ENCODE data around the gene SPACA6.

The SPACA6 gene

GRCh38 chr19:51706296-51706695 is 13.2 kb downstream of the SPACA6 start:
- DNase-seq (ENCODE audit: low read depth): no peak

GRCh38 chr19:51706885-51707284 is 13.8 kb downstream of the SPACA6 start:
- DNase-seq (ENCODE audit: low read depth): no peak

- DNase-seq (ENCODE audit: low read depth): no peak
These were observed 15.7 kb downstream of the SPACA6 start for GRCh38 chr19:51708811-51709210.

GRCh38 chr19:51709575-51709974 is 16.4 kb downstream of the SPACA6 start:
- no peak for DNase-seq (ENCODE audit: low read depth)

- DNase-seq (ENCODE audit: low read depth): no peak
These were observed 17.0 kb downstream of the SPACA6 start for GRCh38 chr19:51710163-51710562.

- DNase-seq (ENCODE audit: low read depth): no peak
These were observed 18.6 kb downstream of the SPACA6 start for GRCh38 chr19:51711702-51712101.

- DNase-seq (ENCODE audit: low read depth): no peak
These were observed 19.4 kb downstream of the SPACA6 start for GRCh38 chr19:51712461-51713081.

GRCh38 chr19:51713319-51714285 is 20.5 kb downstream of the SPACA6 start:
- no peak for DNase-seq (ENCODE audit: low read depth)

GRCh38 chr19:51714848-51715247 is 21.7 kb downstream of the SPACA6 start:
- no peak for DNase-seq (ENCODE audit: low read depth)

- no peak for DNase-seq (ENCODE audit: low read depth)
These were observed 22.7 kb downstream of the SPACA6 start for GRCh38 chr19:51715850-51716249.

GRCh38 chr19:51716925-51717324 is 23.8 kb downstream of the SPACA6 start:
- no peak for DNase-seq (ENCODE audit: low read depth)

GRCh38 chr19:51719251-51719988 is 26.3 kb downstream of the SPACA6 start:
- DNase-seq (ENCODE audit: low read depth): no peak

GRCh38 chr19:51721905-51722304 is 28.8 kb downstream of the SPACA6 start:
- DNase-seq (ENCODE audit: low read depth): no peak

- DNase-seq (ENCODE audit: low read depth): no peak
These were observed 29.4 kb downstream of the SPACA6 start for GRCh38 chr19:51722492-51722891.

GRCh38 chr19:51724543-51724942 is 31.4 kb downstream of the SPACA6 start:
- DNase-seq (ENCODE audit: low read depth): no peak

GRCh38 chr19:51726049-51726448 is 32.9 kb downstream of the SPACA6 start:
- DNase-seq (ENCODE audit: low read depth): no peak

GRCh38 chr19:51727349-51727880 is 34.3 kb downstream of the SPACA6 start:
- no peak for DNase-seq (ENCODE audit: low read depth)

GRCh38 chr19:51729781-51730180 is 36.7 kb downstream of the SPACA6 start:
- no peak for DNase-seq (ENCODE audit: low read depth)

GRCh38 chr19:51733742-51734522 is 40.8 kb downstream of the SPACA6 start:
- no peak for DNase-seq (ENCODE audit: low read depth)

- DNase-seq (ENCODE audit: low read depth): no peak
These were observed 42.8 kb downstream of the SPACA6 start for GRCh38 chr19:51735759-51736449.

GRCh38 chr19:51737389-51737788 is 44.3 kb downstream of the SPACA6 start:
- no peak for DNase-seq (ENCODE audit: low read depth)
